GM12864 (cell line): ENCODE measurements around the gene SMARCC1.

Experiments
- DNase-seq: peaks from one replicate; pipeline ENCODE4 v3.0.0-alpha.2; 2011; ENCODE audit warnings: low read depth
- H3K4me3 ChIP-seq: 2 replicates; pipeline ENCODE4 v1.5.1; 2011; ENCODE audit warnings: mild to moderate bottlenecking, low read depth, low read length, control low read depth
- CTCF ChIP-seq: IDR thresholded peaks from 2 replicates; pipeline ENCODE4 v1.5.1; 2011; ENCODE audit warnings: low read depth, mild to moderate bottlenecking, moderate library complexity, low read length, control low read depth, inconsistent platforms; ENCODE audit errors: missing control alignments

Gene SMARCC1

GRCh38 chr3:47628426-47628825, 153.3 kb downstream of the SMARCC1 start:
- no peak for DNase-seq

DNA sequence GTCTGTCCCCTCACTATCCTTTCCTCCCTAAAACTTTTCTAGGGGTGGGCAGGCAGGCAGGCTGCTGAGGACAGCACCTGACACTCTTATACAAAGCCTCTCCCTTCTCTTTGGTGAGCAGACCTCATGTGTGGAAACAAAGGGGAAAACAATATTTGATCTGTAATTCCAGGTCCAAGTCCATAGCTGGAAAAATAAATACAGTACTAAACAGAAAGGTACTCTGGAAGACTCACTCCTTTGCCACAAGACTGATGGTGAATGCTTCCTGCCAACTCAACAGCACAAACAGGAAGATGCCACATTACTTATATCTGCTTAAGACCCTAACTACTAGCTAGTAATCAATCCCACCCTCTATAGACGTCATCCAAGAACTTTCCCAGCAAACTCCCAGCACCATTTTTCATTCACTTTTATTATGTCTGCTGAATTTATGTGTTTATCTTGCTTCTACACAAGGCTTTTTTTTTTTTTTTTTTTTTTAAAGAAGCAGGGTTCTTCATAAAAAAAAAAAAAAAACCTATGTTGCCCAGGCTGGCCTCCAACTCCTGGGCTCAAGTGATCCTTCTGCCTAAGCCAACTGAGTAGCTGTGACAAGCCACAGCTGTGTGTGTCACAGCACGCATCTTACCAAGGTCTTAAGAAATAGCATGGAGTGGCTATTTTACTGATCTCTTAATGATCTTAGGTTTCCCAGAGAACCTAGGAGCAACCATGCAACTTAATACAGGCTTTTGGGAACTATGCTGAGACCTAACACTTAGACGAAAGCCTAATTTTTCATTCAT, 158.8 kb downstream of the SMARCC1 start:
- no peak for TF ChIP-seq CTCF
- no peak for DNase-seq
- H3K4me3 ChIP-seq: no peak overlapping the region

More at GRCh38 chr3:47628426-47628825, 153.3 kb downstream of the SMARCC1 start:
- no peak overlapping the region for H3K4me3 ChIP-seq
- TF ChIP-seq CTCF: no peak

DNA sequence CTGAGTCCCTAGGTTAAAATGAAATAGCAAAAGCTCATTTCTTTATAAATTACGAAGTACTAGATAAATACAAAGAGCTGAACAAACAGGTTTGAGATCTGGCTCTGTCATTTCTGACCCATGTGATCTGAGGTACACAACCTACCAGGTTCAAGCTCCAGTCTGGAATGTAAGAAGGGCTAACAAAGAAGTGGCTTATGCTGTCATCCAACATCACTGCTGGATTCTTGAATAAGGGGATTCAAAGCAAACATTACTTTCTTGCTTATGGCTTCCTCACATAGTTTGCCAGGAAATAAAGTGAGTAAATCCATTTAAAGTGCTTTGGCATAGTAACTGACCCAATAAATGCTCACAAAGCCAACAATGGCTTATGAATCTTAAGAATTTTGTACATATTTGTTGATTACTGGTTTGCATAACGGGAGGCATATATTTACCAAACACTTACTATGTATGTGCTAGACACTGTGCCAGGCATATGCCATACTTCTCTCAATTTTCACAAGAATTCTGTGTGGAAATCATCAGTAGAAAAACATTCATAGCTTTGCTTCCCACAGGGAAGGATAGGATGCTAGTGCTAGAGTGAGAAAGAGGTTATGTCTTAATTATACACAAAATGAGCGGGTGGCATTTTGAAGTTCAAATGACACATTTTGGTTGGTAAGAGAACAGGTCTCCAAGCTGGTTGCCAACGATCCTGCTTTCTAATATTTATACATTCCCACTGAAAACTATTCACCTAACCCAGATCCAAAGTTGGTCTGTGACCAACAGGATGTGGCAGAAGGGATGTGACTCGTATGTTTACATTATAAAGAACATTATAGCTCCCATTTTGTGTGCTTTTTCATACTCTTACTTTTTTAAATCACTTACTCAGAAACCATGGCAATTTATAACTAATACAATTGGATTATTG, 164.3 kb downstream of the SMARCC1 start:
- DNase-seq: no peak
- no peak overlapping the region for H3K4me3 ChIP-seq
- TF ChIP-seq CTCF: no peak

DNA sequence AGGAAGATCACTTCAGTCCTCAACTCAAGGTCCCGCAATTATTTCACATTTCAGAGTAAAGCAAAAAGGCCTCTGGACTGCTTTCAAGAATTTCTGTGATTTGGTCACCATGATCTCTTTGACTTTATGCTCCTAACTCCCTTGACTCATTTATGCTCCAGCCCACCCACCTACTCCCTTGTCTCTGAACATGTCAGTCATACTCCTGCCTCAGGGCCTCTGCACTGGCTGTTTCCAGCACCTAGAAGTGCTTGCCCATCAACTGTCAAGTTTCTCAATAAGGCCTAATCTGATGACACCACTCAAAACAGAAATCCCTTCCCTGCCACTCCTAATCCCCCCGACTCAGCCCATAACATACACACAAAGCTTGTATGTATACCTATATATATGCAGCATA, 166.9 kb downstream of the SMARCC1 start:
- no peak for DNase-seq
- no peak overlapping the region for H3K4me3 ChIP-seq
- no peak for TF ChIP-seq CTCF

GRCh38 chr3:47613722-47614121, 168.0 kb downstream of the SMARCC1 start:
- no peak overlapping the region for H3K4me3 ChIP-seq
- DNase-seq: no peak
- no peak for TF ChIP-seq CTCF

DNA sequence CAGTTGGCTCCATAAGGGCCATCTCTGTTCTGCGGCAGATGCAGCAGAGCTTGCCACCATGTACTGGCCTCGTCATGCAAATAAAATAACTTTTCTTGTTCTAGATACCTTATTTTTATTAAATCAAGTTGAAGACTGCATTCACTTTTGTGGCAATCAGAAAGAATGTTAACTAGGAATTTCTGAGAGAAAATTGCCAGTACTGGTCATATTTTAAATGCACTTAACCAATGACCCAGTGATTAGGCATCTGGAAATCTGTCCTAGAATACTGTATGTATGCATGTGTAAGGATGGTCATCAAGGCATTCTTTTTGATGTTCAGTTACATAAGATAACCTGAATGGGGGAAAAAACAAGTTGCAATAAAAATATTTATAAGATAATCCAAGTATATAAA, 168.8 kb downstream of the SMARCC1 start:
- DNase-seq: no peak

More for the DNA sequence above, 168.8 kb downstream of the SMARCC1 start:
- no peak overlapping the region for H3K4me3 ChIP-seq
- no peak for TF ChIP-seq CTCF
